Dermis microvascular lymphatic vessel endothelial cell (primary cell): Measurements from ENCODE around the gene LNX1. TPM values are rescaled to one million over a fixed set of nuclear protein-coding genes. Genes with fewer than 3 reads are reported as not detected.
"Not testable (repeated sequence)": the region's sequence is repeated elsewhere in the genome, so short reads cannot be mapped to it uniquely, and the experiment has no call there.

Experiments
- DNase-seq, 2 donors: peaks; one replicate each; pipeline versions ENCODE4 v3.0.0 to v3.0.0-alpha.2; 2010; ENCODE audit warnings: low read depth in 2 of 2
- total RNA-seq: library from RNA; depleted of rRNA; stranded (reverse); fragments of >200 nt; gene quantifications from 2 replicates; pipeline ENCODE4 v1.2.1, GENCODE V29; 2014

The LNX1 gene
- total RNA-seq, 1 donor from 2014 or later: 5.1 TPM

DNA sequence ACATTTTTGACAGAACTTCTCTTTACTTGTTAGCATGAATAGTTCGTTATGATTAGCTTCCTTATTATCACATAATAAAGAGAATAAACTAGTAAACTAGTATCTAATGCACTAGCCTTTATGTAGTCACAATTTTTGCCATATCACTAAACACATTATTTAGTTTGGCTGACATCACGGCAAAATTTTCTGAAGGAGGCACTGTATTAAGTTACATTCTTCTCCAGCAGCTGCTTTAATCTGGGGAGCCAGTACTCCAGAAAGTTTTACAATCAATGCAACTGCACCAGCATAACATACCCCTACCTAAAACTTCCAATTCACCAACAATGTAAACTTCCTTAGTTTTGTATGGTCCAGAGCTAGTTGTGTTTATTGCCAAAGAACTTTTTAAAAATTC is 126.0 kb downstream of the LNX1 start:
- no peak for DNase-seq

GRCh38 chr4:53463340-53463739 is 127.9 kb downstream of the LNX1 start:
- no peak for DNase-seq

- no peak for DNase-seq
Observed at GRCh38 chr4:53461244-53461643, 130.0 kb downstream of the LNX1 start.

GRCh38 chr4:53459548-53459947 is 131.7 kb downstream of the LNX1 start:
- peak in 1 of 2 donors; percentile 23 for DNase-seq

DNA sequence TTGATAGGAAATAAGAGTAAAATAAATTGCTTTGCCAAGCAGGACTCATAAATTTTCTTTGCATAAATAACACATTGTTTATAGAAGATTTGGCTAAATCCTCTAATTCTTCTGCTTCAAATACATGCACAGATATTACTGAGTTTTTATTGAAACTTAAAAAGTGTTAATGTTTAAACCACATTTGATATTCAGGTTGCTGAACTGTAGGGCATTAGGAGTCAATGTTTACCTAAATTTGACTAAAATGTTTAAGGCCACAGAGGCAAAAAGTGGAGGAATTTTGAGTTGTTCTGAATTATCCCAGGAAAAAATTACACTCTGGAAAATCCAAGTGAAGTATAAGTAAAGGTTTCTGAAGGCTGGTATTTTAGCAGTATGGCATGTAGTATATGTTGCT is 135.1 kb downstream of the LNX1 start:
- DNase-seq: no peak

- DNase-seq: no peak
Observed at GRCh38 chr4:53455766-53456165, 135.5 kb downstream of the LNX1 start.

DNA sequence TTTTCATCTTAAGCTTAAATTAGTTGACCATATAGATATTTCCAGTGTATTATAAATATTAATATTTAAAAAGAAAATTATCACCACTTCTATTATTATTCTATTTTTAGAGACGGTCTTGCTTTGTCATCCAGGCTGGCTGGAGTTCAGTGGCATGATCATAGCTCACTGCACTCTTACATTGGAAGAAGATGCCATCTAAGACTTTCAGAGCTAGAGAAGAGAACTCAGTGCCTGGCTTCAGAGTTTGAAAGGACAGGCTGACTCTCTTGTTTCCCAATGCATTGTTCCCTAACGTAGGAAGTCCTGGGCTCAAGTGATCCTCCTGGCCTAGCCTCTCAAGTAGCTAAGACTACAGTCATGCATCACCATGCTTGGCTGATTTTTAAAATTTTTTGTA is 137.9 kb downstream of the LNX1 start:
- no peak for DNase-seq

DNA sequence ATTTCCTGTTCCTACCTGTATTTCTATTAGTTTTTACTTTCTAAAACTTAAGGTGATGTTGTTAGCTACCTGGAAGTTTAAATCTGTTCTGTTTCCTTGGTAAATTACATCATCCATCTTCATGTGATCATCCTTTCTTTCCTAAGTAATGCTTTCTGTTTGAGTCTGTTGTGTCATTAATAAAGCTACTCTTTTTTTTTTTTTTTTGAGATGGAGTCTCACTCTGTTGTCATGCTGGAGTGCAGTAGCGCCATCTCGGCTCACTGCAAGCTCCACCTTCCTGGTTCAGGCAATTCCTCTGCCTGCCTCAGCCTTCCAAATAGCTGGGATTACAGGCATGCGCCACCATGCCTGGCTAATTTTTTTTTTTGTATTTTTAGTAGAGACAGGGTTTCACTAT is 140.5 kb downstream of the LNX1 start:
- no peak for DNase-seq

DNA sequence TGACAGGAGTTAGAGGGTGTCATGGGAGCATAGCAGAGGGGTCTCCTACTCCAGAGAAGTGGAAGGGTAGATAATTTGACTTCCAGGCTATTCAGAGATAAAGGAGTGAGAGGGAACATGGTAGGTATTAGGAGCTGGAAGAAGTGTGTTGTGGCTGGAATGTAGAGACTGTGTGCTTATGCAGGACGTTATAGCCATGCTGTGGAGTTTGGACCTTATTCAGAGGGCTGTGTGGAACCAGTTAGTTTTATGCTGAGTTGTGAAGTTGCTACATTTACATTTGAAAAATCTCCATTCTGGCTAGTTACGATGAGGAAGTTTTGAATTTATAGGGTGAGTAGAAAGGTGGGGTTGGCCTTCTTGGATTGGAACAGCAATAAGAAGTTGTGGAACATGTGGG is 146.3 kb downstream of the LNX1 start:
- no peak for DNase-seq

GRCh38 chr4:53441564-53441963 is 149.7 kb downstream of the LNX1 start:
- no peak for DNase-seq

DNA sequence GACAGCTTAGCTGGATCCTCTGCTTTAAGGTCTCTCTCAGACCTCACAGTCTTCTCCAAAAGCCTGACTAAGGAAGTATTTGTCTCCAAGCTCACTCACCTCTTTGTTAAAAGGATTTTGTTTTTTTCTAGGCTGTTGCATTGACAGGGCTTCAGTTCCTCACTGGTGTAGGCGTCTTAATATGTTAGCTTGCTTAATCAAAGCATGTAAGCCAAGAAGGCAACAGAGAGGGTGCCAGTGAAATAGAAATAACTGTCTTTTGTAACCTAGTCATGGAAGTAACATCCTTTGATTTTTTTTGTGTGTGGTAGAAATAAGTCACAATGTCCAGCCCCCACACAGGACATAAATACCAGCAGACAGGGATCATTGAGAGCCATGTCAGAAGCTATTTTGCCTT is 155.0 kb downstream of the LNX1 start:
- DNase-seq: no peak

DNA sequence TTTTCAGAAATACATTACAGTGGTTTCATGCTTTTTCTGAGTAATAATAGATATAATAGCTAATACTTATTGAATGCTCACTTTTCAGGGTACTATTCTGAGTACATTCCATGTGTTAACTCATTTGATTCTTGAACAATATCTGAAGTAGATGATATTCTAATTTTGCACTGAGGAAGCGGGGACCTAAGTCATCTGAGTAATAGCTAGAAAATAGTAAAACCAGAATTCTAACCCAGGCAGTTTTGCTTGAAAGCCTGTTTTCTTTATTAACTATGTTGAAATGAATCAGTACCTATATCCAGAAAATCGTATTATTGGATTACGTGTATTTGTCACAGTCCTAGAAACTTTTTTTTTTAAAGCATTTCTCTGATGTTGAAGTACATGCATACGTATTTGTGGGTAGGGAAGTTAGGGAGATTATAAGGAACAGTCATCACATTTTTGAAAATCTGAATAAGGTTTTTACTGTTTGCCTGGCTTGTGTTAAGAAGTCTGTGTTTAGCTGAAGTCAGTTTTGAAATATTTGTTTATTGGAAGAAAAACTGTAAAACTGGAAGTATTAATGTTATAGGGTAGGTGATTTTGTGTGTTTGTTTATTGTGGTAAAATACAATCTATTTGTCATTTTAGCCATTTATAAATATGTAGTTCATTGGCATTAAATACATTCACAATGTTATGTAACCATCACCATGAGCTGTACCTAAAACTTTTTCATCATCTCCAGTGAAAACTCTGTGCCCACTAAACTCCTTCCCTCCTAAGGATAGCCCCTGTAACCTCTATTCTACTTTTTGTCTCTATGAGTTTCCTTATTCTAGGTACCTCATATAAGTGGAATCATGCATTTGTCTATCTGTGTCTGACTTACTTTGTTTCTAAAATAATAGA is 158.5 kb downstream of the LNX1 start:
- no peak for DNase-seq

- no peak for DNase-seq
Observed at GRCh38 chr4:53431052-53431451, 160.2 kb downstream of the LNX1 start.

- DNase-seq: no peak
Observed at GRCh38 chr4:53427366-53427765, 163.9 kb downstream of the LNX1 start.

- no peak for DNase-seq
Observed at GRCh38 chr4:53424280-53424679, 167.0 kb downstream of the LNX1 start.

DNA sequence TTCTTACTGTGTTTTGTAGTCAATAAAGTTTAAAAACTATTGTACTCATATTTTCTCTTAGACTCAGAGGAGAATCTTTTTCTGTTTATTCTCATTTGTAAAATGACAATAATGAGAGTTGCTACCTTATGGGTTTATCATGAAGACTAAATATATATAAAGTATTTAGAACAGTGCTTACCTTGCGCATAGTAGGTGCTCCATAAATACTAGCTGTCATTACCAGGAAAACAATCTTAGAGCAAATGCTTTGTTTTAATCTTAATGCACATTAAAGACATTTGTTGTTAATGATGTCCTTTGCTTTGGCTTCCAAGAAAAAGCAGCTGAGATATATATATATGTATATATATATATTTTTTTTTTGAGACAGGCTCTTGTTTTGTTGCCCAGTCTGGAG is 168.9 kb downstream of the LNX1 start:
- DNase-seq: no peak

- no peak for DNase-seq
Observed at GRCh38 chr4:53421791-53422190, 169.5 kb downstream of the LNX1 start.

DNA sequence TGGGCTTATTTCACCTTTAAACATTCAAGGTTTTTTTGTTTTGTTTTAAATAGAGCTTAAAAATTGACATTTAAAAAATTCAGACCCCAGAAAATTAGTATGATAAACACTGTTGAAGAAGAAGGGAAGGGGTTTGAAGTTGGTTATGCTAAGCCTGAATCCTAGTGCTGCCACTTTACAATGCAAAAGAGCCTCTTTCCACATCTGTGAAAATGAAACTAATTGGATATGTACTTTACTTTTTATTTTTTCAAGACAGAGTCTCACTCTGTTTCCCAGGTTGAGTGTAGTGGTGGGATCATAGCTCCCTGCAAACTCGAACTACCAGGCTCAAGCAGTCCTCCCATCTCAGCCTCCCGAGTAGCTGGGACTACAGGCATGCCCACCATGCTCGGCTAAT is 172.1 kb downstream of the LNX1 start:
- DNase-seq: no peak

DNA sequence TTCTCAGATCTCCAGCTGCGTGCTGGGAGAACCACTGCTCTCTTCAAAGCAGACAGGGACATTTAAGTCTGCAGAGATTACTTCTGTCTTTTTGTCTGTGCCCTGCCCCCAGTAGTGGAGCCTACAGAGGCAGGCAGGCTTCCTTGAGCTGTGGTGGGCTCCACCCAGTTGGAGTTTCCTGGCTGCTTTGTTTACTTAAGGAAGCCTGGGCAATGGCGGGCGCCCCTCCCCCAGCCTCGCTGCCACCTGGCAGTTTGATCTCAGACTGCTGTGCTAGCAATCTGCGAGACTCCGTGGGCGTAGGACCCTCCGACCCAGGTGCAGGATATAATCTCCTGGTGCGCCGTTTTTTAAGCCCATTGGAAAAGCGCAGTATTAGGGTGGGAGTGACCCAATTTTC is 181.8 kb downstream of the LNX1 start:
- not testable (repeated sequence) for DNase-seq
